GM23248 (cell line): Measurements from ENCODE around the gene C8G.

Experiments
- EZH2 ChIP-seq: fragments of 200-600 bp; sonication (generic); IDR thresholded peaks from 2 replicates; pipeline ENCODE4 v1.6.1; 2018; ENCODE audit warnings: antibody characterized with exemption, mild to moderate bottlenecking; ENCODE audit not compliant: insufficient read depth, poor library complexity, severe bottlenecking
- EZH2phosphoT487 ChIP-seq: fragments of 200-600 bp; sonication (generic); IDR thresholded peaks from 2 replicates; pipeline ENCODE4 v1.6.1; 2018; ENCODE audit warnings: antibody characterized with exemption, moderate library complexity, mild to moderate bottlenecking, low read depth; ENCODE audit not compliant: insufficient read depth

DNA sequence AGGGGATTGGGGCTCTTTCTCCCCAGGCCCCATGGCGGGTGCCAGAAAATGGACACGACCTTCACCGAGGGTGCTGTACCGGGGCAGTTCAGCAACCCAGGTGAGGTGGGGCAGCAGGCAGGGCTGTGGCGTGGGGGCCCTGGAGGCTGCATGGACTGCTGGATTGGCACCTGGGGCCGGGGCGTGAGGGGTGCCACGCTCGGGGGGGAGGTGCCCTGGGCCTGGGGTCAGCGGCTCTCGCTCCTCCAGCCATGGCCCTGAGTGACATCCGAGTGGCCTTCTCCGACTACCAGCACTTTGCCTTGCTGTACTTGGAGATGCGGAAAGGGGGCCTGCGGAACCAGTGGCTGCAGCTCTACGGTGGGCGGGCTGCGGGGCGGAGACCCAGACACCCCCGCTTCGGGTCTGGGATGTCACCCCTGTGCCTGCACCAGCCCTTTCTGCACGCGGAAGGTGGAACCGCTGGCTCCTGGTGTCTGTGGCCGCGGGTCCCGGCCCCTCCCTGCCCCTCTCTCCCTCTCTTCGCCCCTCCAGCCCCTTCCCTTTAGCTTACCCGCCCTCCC, 39.5 kb downstream of the C8G start:
- TF ChIP-seq EZH2 (no peak), EZH2phosphoT487 (no peak)
